Ureter (tissue), 1 donor: ENCODE measurements around the gene HDAC5. TPM values are rescaled to one million over a fixed set of nuclear protein-coding genes. Genes with fewer than 3 reads are reported as not detected.
"Not testable (repeated sequence)": the region's sequence is repeated elsewhere in the genome, so short reads cannot be mapped to it uniquely, and the experiment has no call there.

ENCODE experiments used
- DNase-seq: peaks from one replicate; pipeline ENCODE4 v3.0.0-alpha.2; 2020; ENCODE audit warnings: low spot score
- total RNA-seq: library from RNA; stranded (reverse); gene quantifications from one replicate; pipeline ENCODE4 v1.2.4, GENCODE V29; 2023
- donor health status: DM: yes; HTN: yes; CAD: no.

Gene HDAC5
- total RNA-seq, 1 donor from 2014 or later, result 36.3 TPM

GRCh38 chr17:44133918-44134476 lies 10.6 kb upstream of the HDAC5 start:
- no peak for DNase-seq

GRCh38 chr17:44132275-44132821 lies 8.9 kb upstream of the HDAC5 start:
- no peak for DNase-seq

GRCh38 chr17:44131372-44131771 lies 7.9 kb upstream of the HDAC5 start:
- DNase-seq, result not testable (repeated sequence)

GRCh38 chr17:44130693-44131349 lies 7.4 kb upstream of the HDAC5 start:
- no peak for DNase-seq

- DNase-seq, result no peak
Measured at GRCh38 chr17:44128383-44128782, 4.9 kb upstream of the HDAC5 start.

- no peak for DNase-seq
Measured at GRCh38 chr17:44124118-44124438, 637 bp upstream of the HDAC5 start.

GRCh38 chr17:44122816-44123355 lies 555 bp downstream of the HDAC5 start:
- DNase-seq, result no peak

GRCh38 chr17:44121997-44122815 lies 1.2 kb downstream of the HDAC5 start:
- DNase-seq, result no peak

GRCh38 chr17:44120851-44121605 lies 2.4 kb downstream of the HDAC5 start:
- DNase-seq, result no peak

GRCh38 chr17:44120281-44120680 lies 3.2 kb downstream of the HDAC5 start:
- not testable (repeated sequence) for DNase-seq

GRCh38 chr17:44119798-44120197 lies 3.6 kb downstream of the HDAC5 start:
- DNase-seq, result no peak

- no peak for DNase-seq
Measured at GRCh38 chr17:44119062-44119461, 4.4 kb downstream of the HDAC5 start.

- no peak for DNase-seq
Measured at GRCh38 chr17:44118427-44119050, 4.9 kb downstream of the HDAC5 start.

- DNase-seq, result no peak
Measured at GRCh38 chr17:44117351-44117750, 6.1 kb downstream of the HDAC5 start.

- DNase-seq, result no peak
Measured at GRCh38 chr17:44115585-44116415, 7.6 kb downstream of the HDAC5 start.

GRCh38 chr17:44113868-44114840 lies 9.3 kb downstream of the HDAC5 start:
- DNase-seq, result no peak

GRCh38 chr17:44113382-44113781 lies 10.1 kb downstream of the HDAC5 start:
- no peak for DNase-seq

GRCh38 chr17:44112284-44113280 lies 10.9 kb downstream of the HDAC5 start:
- DNase-seq, result no peak
